A673 (cell line): Measurements from ENCODE around the gene BID. TPM values are rescaled to one million over a fixed set of nuclear protein-coding genes. Genes with fewer than 3 reads are reported as not detected.

Source experiments
- BruUV-seq: library from RNA; stranded (reverse); fragments of 400-500 nt; replicated peaks from 2 replicates; lab custom pipeline; 2021; lab: Mats Ljungman, UMichigan
- CTCF ChIA-PET: fragments of 300-600 bp; sonication (Branson Sonifier 250); formaldehyde crosslinking; loops from one replicate; lab custom pipeline; 2022; ENCODE audit warnings: antibody characterized with exemption; lab: Charles Lee
- POLR2A ChIA-PET: fragments of 300-600 bp; sonication (Branson Sonifier 250); formaldehyde crosslinking; loops from one replicate; lab custom pipeline; 2022; ENCODE audit warnings: antibody characterized with exemption; ENCODE audit not compliant: low non-redundant PET; lab: Charles Lee
- DNase-seq: peaks from one replicate; pipeline ENCODE4 v3.0.0-alpha.2; 2015; ENCODE audit warnings: low spot score
- H3K27ac ChIP-seq: fragments of 200-600 bp; sonication (generic); 2 replicates; pipeline ENCODE4 v1.5.1; 2016; ENCODE audit warnings: mixed run types, low read depth, mild to moderate bottlenecking, mixed read lengths, antibody characterized with exemption, low read length; ENCODE audit not compliant: poor library complexity, severe bottlenecking
- H3K27me3 ChIP-seq: fragments of 200-600 bp; sonication (generic); replicated peaks from 2 replicates; pipeline ENCODE4 v1.6.1; 2017; ENCODE audit warnings: mixed run types, low read depth, mild to moderate bottlenecking, mixed read lengths, antibody characterized with exemption, low read length; ENCODE audit not compliant: insufficient read depth, poor library complexity
- H3K36me3 ChIP-seq: fragments of 200-600 bp; sonication (generic); 2 replicates; pipeline ENCODE4 v1.6.1; 2016; ENCODE audit warnings: mixed run types, mild to moderate bottlenecking, mixed read lengths, antibody characterized with exemption, low read length; ENCODE audit not compliant: insufficient read depth, poor library complexity, severe bottlenecking
- H3K4me1 ChIP-seq: fragments of 200-600 bp; sonication (generic); 2 replicates; pipeline ENCODE4 v1.6.1; 2017; ENCODE audit warnings: mixed run types, mild to moderate bottlenecking, mixed read lengths, antibody characterized with exemption, low read length; ENCODE audit not compliant: insufficient read depth, poor library complexity, severe bottlenecking
- H3K4me3 ChIP-seq: fragments of 200-600 bp; sonication (generic); 2 replicates; pipeline ENCODE4 v1.5.1; 2016; ENCODE audit warnings: low read depth, mixed run types, mild to moderate bottlenecking, mixed read lengths, low read length; ENCODE audit not compliant: poor library complexity, severe bottlenecking
- H3K9me3 ChIP-seq: fragments of 200-600 bp; sonication (generic); 2 replicates; pipeline ENCODE4 v1.6.1; 2016; ENCODE audit warnings: mixed run types, low read depth, mild to moderate bottlenecking, mixed read lengths, antibody characterized with exemption, low read length; ENCODE audit not compliant: poor library complexity, severe bottlenecking
- EZH2 ChIP-seq: fragments of 200-600 bp; sonication (generic); IDR thresholded peaks from 2 replicates; pipeline ENCODE4 v1.6.1; 2017; ENCODE audit warnings: borderline replicate concordance, low read depth, mild to moderate bottlenecking, mixed read lengths, antibody characterized with exemption, low read length; ENCODE audit not compliant: poor library complexity, severe bottlenecking
- intact Hi-C: fragments of 100-400 bp; cut with micrococcal nuclease; formaldehyde crosslinking; loops from one replicate; pipeline ENCODE4 v1.10.0; 2022; ENCODE audit not compliant: unreplicated experiment
- total RNA-seq: library from RNA; stranded (reverse); gene quantifications from 2 replicates; pipeline ENCODE4 v1.2.3, GENCODE V29; 2021
- TF ChIP-seq, protein P1 (sequence below): fragments of 300-800, 200-600 bp; sonication (generic); conservative IDR thresholded peaks from 2 replicates; pipeline ENCODE4 v1.5.1; 2017; ENCODE audit warnings: low read depth, mild to moderate bottlenecking, antibody characterized with exemption, low read length, moderate library complexity, mixed read lengths

Gene BID
- total RNA-seq, 1 experiment from 2014 or later: 74.6 TPM

DNA sequence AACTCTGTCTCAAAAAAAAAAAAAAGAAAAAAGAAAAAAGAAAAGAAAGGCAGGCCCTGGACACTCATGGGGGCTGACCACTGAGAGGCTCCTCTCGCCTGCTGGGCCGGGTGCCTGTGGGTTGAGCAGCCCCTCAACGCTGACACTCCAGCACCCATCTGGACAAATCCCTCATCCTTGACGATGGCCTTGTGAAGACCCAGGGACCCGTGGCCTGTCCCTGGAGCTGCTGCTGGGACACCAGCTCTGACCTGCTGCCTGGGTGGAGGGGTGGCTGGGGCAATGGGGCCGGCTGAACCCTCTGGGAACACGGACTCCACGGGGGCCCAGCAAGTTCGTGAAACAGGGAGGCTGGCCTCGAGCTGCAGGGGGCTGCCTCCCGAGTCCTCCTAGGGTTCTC lies 10.5 kb upstream of the BID start:
- H3K4me3 ChIP-seq: no peak overlapping the region
- intact Hi-C loops: no loop called here
- H3K27me3 ChIP-seq: no peaks in the 10 kb centered on the region
- no peaks in the 10 kb centered on the region for H3K36me3 ChIP-seq
- H3K27ac ChIP-seq: no peak overlapping the region
- no peak for DNase-seq
- BruUV-seq: no TSS peak
- no peaks in the 10 kb centered on the region for H3K9me3 ChIP-seq
- ChIA-PET CTCF (interaction anchor here (0.9 to 2.1 kb wide), 2 partner anchors 42 to 226 kb away, joined by 3 to 10 read pairs; no protein-coding TSS in a partner anchor), POLR2A (interaction anchor here (0.6 to 0.7 kb wide), 2 partner anchors 102 to 143 kb away, joined by 4 to 8 read pairs; no protein-coding TSS in a partner anchor)
- TF ChIP-seq, protein P1, sequence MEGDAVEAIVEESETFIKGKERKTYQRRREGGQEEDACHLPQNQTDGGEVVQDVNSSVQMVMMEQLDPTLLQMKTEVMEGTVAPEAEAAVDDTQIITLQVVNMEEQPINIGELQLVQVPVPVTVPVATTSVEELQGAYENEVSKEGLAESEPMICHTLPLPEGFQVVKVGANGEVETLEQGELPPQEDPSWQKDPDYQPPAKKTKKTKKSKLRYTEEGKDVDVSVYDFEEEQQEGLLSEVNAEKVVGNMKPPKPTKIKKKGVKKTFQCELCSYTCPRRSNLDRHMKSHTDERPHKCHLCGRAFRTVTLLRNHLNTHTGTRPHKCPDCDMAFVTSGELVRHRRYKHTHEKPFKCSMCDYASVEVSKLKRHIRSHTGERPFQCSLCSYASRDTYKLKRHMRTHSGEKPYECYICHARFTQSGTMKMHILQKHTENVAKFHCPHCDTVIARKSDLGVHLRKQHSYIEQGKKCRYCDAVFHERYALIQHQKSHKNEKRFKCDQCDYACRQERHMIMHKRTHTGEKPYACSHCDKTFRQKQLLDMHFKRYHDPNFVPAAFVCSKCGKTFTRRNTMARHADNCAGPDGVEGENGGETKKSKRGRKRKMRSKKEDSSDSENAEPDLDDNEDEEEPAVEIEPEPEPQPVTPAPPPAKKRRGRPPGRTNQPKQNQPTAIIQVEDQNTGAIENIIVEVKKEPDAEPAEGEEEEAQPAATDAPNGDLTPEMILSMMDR: no peak
- TF ChIP-seq EZH2: no peak
- H3K4me1 ChIP-seq: peaks cover 23% of the 10 kb centered on the region

DNA sequence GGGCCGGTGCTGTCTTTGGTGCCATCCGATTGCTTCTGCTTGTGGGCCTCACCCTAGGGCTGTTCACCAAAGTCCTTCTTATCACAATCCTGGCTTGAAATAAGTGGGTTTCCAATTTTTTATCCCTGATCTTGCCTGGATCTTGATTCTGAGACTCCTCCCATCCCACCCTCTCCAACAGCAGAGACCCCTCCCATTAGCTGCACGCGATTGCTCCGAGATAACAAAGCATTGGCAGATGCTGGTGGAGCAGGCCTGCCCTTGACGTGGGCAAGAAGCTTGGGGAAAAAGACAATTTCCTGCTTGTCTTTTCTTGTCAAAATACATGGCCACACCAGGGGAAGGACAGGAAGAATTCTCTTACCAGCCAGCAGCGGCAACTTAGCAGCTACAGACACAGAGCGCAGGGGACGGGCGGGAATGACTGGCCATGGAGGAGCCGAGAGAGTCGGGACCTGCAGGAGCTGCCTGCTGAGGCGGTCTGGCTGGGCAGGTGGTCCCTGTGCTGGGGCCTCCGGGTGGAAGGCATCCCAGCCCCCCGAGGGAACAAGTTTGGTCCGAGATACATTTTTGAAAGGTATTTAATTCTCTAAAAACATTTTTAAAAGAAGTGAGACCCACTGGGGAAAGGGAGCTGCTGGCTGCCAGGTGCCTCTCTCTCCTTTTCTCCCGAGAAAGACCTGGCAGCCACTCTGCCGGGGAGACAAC lies 9.7 kb upstream of the BID start:
- Histone ChIP-seq H3K4me1 (peaks cover 23% of the 10 kb centered on the region), H3K9me3 (no peaks in the 10 kb centered on the region), H3K27me3 (no peaks in the 10 kb centered on the region), H3K36me3 (no peaks in the 10 kb centered on the region), H3K27ac (no peak overlapping the region), H3K4me3 (no peak overlapping the region)
- CTCF ChIA-PET: no interaction called here
- no TSS peak for BruUV-seq
- DNase-seq: no peak
- POLR2A ChIA-PET: interaction anchor here (0.7 kb wide), 1 partner anchor 142 kb away, joined by 8 read pairs; no protein-coding TSS in a partner anchor
- intact Hi-C loops: no loop called here
- TF ChIP-seq, protein P1: no peak
- TF ChIP-seq EZH2: no peak

DNA sequence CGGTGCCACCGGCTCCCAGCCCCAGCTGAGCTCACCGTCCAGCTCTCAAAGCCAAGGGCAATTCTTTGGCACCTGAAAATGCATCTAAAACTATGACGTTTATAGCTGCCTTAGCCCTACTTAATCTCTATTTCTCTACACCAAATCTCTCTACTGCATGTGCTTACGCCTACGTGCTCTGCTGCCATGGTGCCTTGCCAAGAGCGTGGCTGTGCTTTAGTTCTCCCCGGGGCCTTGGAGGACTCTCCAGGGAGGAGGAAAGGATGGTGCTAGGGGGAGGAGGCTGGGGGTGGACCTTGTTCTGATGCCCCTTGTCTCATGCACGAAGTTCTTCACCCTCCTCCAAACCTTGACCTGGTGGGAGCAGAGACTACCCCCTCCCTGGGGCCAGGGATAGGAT lies 9.0 kb upstream of the BID start:
- ChIA-PET CTCF (no interaction called here), POLR2A (no interaction called here)
- no TSS peak for BruUV-seq
- TF ChIP-seq, protein P1: no peak
- TF ChIP-seq EZH2: no peak
- Histone ChIP-seq H3K36me3 (no peaks in the 10 kb centered on the region), H3K27me3 (no peaks in the 10 kb centered on the region), H3K27ac (no peak overlapping the region), H3K4me1 (peaks cover 23% of the 10 kb centered on the region), H3K9me3 (no peaks in the 10 kb centered on the region), H3K4me3 (no peak overlapping the region)
- intact Hi-C loops: no loop called here
- DNase-seq: no peak
